ENCODE measurements around the gene IMPA2.

- TF ChIP-seq PKNOX1 (IDR thresholded peaks at IDR 0.05) (no peak), ZNF384 (IDR thresholded peaks at IDR 0.05) (no peak), TARDBP (IDR thresholded peaks at IDR 0.05) (no peak), FOXM1 (IDR thresholded peaks at IDR 0.05; ENCODE audit: borderline replicate concordance) (no peak), SUZ12 (IDR thresholded peaks at IDR 0.05) (no peak), BHLHE40 (IDR thresholded peaks at IDR 0.05; ENCODE audit: borderline replicate concordance) (no peak), FOXA1 (IDR thresholded peaks at IDR 0.05) (no peak), SP1 (IDR thresholded peaks at IDR 0.05) (no peak), ELF4 (IDR thresholded peaks at IDR 0.05) (no peak), HDGF (IDR thresholded peaks at IDR 0.05; ENCODE audit: borderline replicate concordance) (no peak), LEF1 (IDR thresholded peaks at IDR 0.05; ENCODE audit: borderline replicate concordance) (no peak), FOXK2 (IDR thresholded peaks at IDR 0.05) (no peak), NFRKB (IDR thresholded peaks at IDR 0.05) (no peak)
Observed at GRCh38 chr18:11994703-11995444, 13.6 kb downstream of the IMPA2 start.

Data from HEK293T (cell line).